ENCODE measurements around the gene AEBP1.
A peak's percentile ranks its signal among the peaks of the same experiment; 100 is the strongest.

AEBP1 gene

GRCh38 chr7:44078521-44078920 lies 25.6 kb upstream of the AEBP1 start:
- no peak for TF ChIP-seq CTCF (conservative IDR thresholded peaks at IDR 0.05; ENCODE audit: control insufficient read depth, insufficient read depth, low read depth, low read length)
- H3K4me3 ChIP-seq (ENCODE audit: control insufficient read depth, low read depth, low read length), result no peak overlapping the region
- no peak for DNase-seq (ENCODE audit: low read depth)

GRCh38 chr7:44079331-44080021 lies 24.7 kb upstream of the AEBP1 start:
- H3K4me3 ChIP-seq (ENCODE audit: control insufficient read depth, low read depth, low read length), result no peak overlapping the region
- no peak for DNase-seq (ENCODE audit: low read depth)
- TF ChIP-seq CTCF (conservative IDR thresholded peaks at IDR 0.05; ENCODE audit: control insufficient read depth, insufficient read depth, low read depth, low read length), result no peak

GRCh38 chr7:44080118-44080517 lies 24.0 kb upstream of the AEBP1 start:
- no peak overlapping the region for H3K4me3 ChIP-seq (ENCODE audit: control insufficient read depth, low read depth, low read length)
- DNase-seq (ENCODE audit: low read depth), result no peak
- TF ChIP-seq CTCF (conservative IDR thresholded peaks at IDR 0.05; ENCODE audit: control insufficient read depth, insufficient read depth, low read depth, low read length), result no peak

- no peak overlapping the region for H3K4me3 ChIP-seq (ENCODE audit: control insufficient read depth, low read depth, low read length)
- no peak for DNase-seq (ENCODE audit: low read depth)
- no peak for TF ChIP-seq CTCF (conservative IDR thresholded peaks at IDR 0.05; ENCODE audit: control insufficient read depth, insufficient read depth, low read depth, low read length)
These were observed 23.4 kb upstream of the AEBP1 start for GRCh38 chr7:44080686-44081265.

GRCh38 chr7:44081266-44081748 lies 22.8 kb upstream of the AEBP1 start:
- no peak for TF ChIP-seq CTCF (conservative IDR thresholded peaks at IDR 0.05; ENCODE audit: control insufficient read depth, insufficient read depth, low read depth, low read length)
- no peak for DNase-seq (ENCODE audit: low read depth)

GRCh38 chr7:44082541-44083207 lies 21.5 kb upstream of the AEBP1 start:
- no peak for TF ChIP-seq CTCF (conservative IDR thresholded peaks at IDR 0.05; ENCODE audit: control insufficient read depth, insufficient read depth, low read depth, low read length)
- H3K4me3 ChIP-seq (ENCODE audit: control insufficient read depth, low read depth, low read length), result peak overlapping the region; percentile 55
- DNase-seq (ENCODE audit: low read depth), result peak; percentile 97

More at GRCh38 chr7:44081266-44081748, 22.8 kb upstream of the AEBP1 start:
- H3K4me3 ChIP-seq (ENCODE audit: control insufficient read depth, low read depth, low read length), result peak overlapping the region; percentile 74
